Spleen (tissue), 7 donors: ENCODE results near the gene PTPN4.

ENCODE experiments used
- POLR2A ChIP-seq, 3 donors: fragments of 450-650 bp; IDR thresholded peaks; one replicate each; pipeline ENCODE4 v1.5.1; 2017; ENCODE audit warnings: antibody characterized with exemption in 3 of 3, mild to moderate bottlenecking in 1 of 3
- POLR2AphosphoS5 ChIP-seq, 3 donors: sonication (generic); formaldehyde crosslinking; IDR thresholded peaks; one replicate each; pipeline ENCODE4 v1.5.1; 2017; ENCODE audit warnings: antibody characterized with exemption in 3 of 3
- TF ChIP-seq, protein P1 (sequence below), 11 experiments: fragments of 200-600 bp in 7 of 11; fragments of 450-650 bp in 4 of 11; sonication (generic) in 4 of 11; IDR thresholded peaks in 8 of 11; conservative IDR thresholded peaks in 3 of 11; 1 replicate in 7 of 11; 2 replicates in 4 of 11; pipeline versions ENCODE4 v1.4.0 to v1.8.0; 2016 to 2021; ENCODE audit warnings: antibody characterized with exemption in 11 of 11, inconsistent platforms in 4 of 11, mild to moderate bottlenecking in 1 of 11
- donor health status: DM: no; HTN: no; CAD: no; lungs with moderate emphysema.
- donor health status: DM: no; HTN: no; CAD: no.
- donor health status: DM: no; HTN: no; CAD: no.

DNA sequence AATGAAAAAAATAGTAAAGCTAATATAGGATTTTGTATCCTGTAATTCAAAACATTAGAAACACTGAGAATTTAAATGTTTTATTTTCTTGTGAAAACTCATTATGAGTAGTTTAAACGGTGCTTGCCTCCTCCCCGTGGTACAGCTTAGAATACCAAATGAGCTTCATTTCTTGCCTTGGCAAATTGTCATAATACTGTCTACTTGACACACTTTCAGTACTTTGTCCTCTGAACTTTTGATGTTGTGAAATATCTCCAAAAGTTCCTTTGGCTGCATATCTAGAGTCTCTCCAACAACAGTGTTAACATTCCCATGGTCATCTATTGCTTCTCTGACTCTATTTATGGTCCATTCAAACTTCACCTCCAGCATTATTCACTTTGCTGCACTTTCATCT is 191.2 kb downstream of the PTPN4 start:
- TF ChIP-seq, protein P1, sequence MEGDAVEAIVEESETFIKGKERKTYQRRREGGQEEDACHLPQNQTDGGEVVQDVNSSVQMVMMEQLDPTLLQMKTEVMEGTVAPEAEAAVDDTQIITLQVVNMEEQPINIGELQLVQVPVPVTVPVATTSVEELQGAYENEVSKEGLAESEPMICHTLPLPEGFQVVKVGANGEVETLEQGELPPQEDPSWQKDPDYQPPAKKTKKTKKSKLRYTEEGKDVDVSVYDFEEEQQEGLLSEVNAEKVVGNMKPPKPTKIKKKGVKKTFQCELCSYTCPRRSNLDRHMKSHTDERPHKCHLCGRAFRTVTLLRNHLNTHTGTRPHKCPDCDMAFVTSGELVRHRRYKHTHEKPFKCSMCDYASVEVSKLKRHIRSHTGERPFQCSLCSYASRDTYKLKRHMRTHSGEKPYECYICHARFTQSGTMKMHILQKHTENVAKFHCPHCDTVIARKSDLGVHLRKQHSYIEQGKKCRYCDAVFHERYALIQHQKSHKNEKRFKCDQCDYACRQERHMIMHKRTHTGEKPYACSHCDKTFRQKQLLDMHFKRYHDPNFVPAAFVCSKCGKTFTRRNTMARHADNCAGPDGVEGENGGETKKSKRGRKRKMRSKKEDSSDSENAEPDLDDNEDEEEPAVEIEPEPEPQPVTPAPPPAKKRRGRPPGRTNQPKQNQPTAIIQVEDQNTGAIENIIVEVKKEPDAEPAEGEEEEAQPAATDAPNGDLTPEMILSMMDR (IDR thresholded peaks at IDR 0.05 in 8 of 11, conservative IDR thresholded peaks at IDR 0.05 in 3 of 11) = no peak
- TF ChIP-seq POLR2A (IDR thresholded peaks at IDR 0.05) (no peak), POLR2AphosphoS5 (IDR thresholded peaks at IDR 0.05) (no peak)
